HEK293 (cell line): Measurements from ENCODE around the gene CTNNA2.

Experiments
- CTCF ChIA-PET: fragments of 350-600 bp; formaldehyde crosslinking; extraction: SDS; loops from one replicate; lab custom pipeline; 2021; ENCODE audit warnings: antibody characterized with exemption; lab: Yijun Ruan, JAX
- POLR2A ChIA-PET: fragments of 300-600 bp; formaldehyde crosslinking; extraction: SDS; loops from one replicate; lab custom pipeline; 2020; ENCODE audit warnings: antibody characterized with exemption, inconsistent platforms; lab: Yijun Ruan, JAX
- H3K27ac ChIP-seq: fragments of 200-500 bp; sonication (Bioruptor generic); 2 replicates; pipeline ENCODE4 v1.5.1; 2014; ENCODE audit warnings: low read depth, low read length, control low read depth, inconsistent platforms; ENCODE audit errors: extremely low read depth
- H3K36me3 ChIP-seq, 2 experiments: fragments of 200-500 bp in 1 of 2; sonication (Bioruptor generic) in 1 of 2; 1 replicate in 1 of 2; 2 replicates in 1 of 2; pipeline ENCODE4 v1.5.1; 2014 to 2017; ENCODE audit warnings: inconsistent platforms in 2 of 2, low read length in 2 of 2; ENCODE audit not compliant: control insufficient read depth in 2 of 2, insufficient read depth in 1 of 2
- H3K4me1 ChIP-seq: fragments of 200-500 bp; sonication (Bioruptor generic); 2 replicates; pipeline ENCODE4 v1.5.1; 2014; ENCODE audit warnings: mild to moderate bottlenecking, low read length, inconsistent platforms; ENCODE audit not compliant: control insufficient read depth, insufficient read depth
- H3K4me3 ChIP-seq: 2 replicates; pipeline ENCODE4 v1.5.1; 2011; ENCODE audit warnings: low read depth, mild to moderate bottlenecking, control low read depth, low read length, moderate library complexity
- H3K9me3 ChIP-seq: fragments of 200-500 bp; sonication (Bioruptor generic); 2 replicates; pipeline ENCODE4 v1.5.1; 2014; ENCODE audit warnings: low read depth, low read length, inconsistent platforms; ENCODE audit not compliant: control insufficient read depth, insufficient read depth
- BCL11A ChIP-seq: fragments of 450-650 bp; formaldehyde crosslinking; IDR thresholded peaks from 2 replicates; pipeline ENCODE4 v1.5.1; 2016; ENCODE audit warnings: low read depth, missing biosample characterization, missing genetic modification characterization
- BCL6B ChIP-seq: fragments of 450-650 bp; formaldehyde crosslinking; IDR thresholded peaks from 2 replicates; pipeline ENCODE4 v1.5.1; 2017; ENCODE audit warnings: missing biosample characterization, missing genetic modification characterization
- CTCF ChIP-seq: fragments of 450-650 bp; formaldehyde crosslinking; IDR thresholded peaks from 2 replicates; pipeline ENCODE4 v1.5.1; 2016; ENCODE audit warnings: missing biosample characterization, missing genetic modification characterization
- KLF8 ChIP-seq: fragments of 450-650 bp; formaldehyde crosslinking; IDR thresholded peaks from 2 replicates; pipeline ENCODE4 v1.5.1; 2016; ENCODE audit warnings: missing biosample characterization, missing genetic modification characterization
- MEIS1 ChIP-seq: sonication (generic); formaldehyde crosslinking; IDR thresholded peaks from 2 replicates; pipeline ENCODE4 v1.8.1; 2022; ENCODE audit warnings: missing genetic modification reagents, mild to moderate bottlenecking, borderline replicate concordance
- PRDM2 ChIP-seq: fragments of 450-650 bp; formaldehyde crosslinking; IDR thresholded peaks from 2 replicates; pipeline ENCODE4 v1.5.1; 2016; ENCODE audit warnings: missing biosample characterization, missing genetic modification characterization, borderline replicate concordance
- RBAK ChIP-seq: fragments of 450-650 bp; formaldehyde crosslinking; IDR thresholded peaks from 2 replicates; pipeline ENCODE4 v1.5.1; 2016; ENCODE audit warnings: missing biosample characterization, missing genetic modification characterization
- ZBTB11 ChIP-seq: fragments of 450-650 bp; formaldehyde crosslinking; conservative IDR thresholded peaks from 2 replicates; pipeline ENCODE4 v1.5.1; 2016; ENCODE audit warnings: low read depth, missing biosample characterization, missing genetic modification characterization
- ZBTB20 ChIP-seq: fragments of 450-650 bp; formaldehyde crosslinking; IDR thresholded peaks from 2 replicates; pipeline ENCODE4 v1.5.1; 2016; ENCODE audit warnings: missing biosample characterization, missing genetic modification characterization
- ZBTB21 ChIP-seq: fragments of 450-650 bp; formaldehyde crosslinking; IDR thresholded peaks from 2 replicates; pipeline ENCODE4 v1.5.1; 2017; ENCODE audit warnings: missing biosample characterization, missing genetic modification characterization
- ZFHX2 ChIP-seq: fragments of 450-650 bp; formaldehyde crosslinking; conservative IDR thresholded peaks from 2 replicates; pipeline ENCODE4 v1.5.1; 2016; ENCODE audit warnings: missing biosample characterization, missing genetic modification characterization
- ZFP37 ChIP-seq: fragments of 450-650 bp; formaldehyde crosslinking; IDR thresholded peaks from 2 replicates; pipeline ENCODE4 v1.5.1; 2016; ENCODE audit warnings: missing biosample characterization, missing genetic modification characterization
- ZIC2 ChIP-seq: fragments of 450-650 bp; formaldehyde crosslinking; IDR thresholded peaks from 2 replicates; pipeline ENCODE4 v1.5.1; 2016; ENCODE audit warnings: missing biosample characterization, missing genetic modification characterization
- ZNF140 ChIP-seq: fragments of 450-650 bp; formaldehyde crosslinking; IDR thresholded peaks from 2 replicates; pipeline ENCODE4 v1.5.1; 2016; ENCODE audit warnings: missing biosample characterization, missing genetic modification characterization
- ZNF146 ChIP-seq: fragments of 450-650 bp; formaldehyde crosslinking; IDR thresholded peaks from 2 replicates; pipeline ENCODE4 v1.5.1; 2016; ENCODE audit warnings: missing biosample characterization, missing genetic modification characterization
- ZNF211 ChIP-seq: fragments of 450-650 bp; formaldehyde crosslinking; IDR thresholded peaks from 2 replicates; pipeline ENCODE4 v1.5.1; 2016; ENCODE audit warnings: low read depth, missing biosample characterization, missing genetic modification characterization
- ZNF610 ChIP-seq: fragments of 450-650 bp; formaldehyde crosslinking; IDR thresholded peaks from 2 replicates; pipeline ENCODE4 v1.5.1; 2016; ENCODE audit warnings: missing biosample characterization, missing genetic modification characterization, borderline replicate concordance
- ZNF623 ChIP-seq: fragments of 450-650 bp; formaldehyde crosslinking; IDR thresholded peaks from 2 replicates; pipeline ENCODE4 v1.5.1; 2016; ENCODE audit warnings: missing biosample characterization, missing genetic modification characterization
- ZNF624 ChIP-seq: fragments of 450-650 bp; formaldehyde crosslinking; IDR thresholded peaks from 2 replicates; pipeline ENCODE4 v1.5.1; 2017; ENCODE audit warnings: missing biosample characterization, missing genetic modification characterization
- ZSCAN5A ChIP-seq: fragments of 450-650 bp; formaldehyde crosslinking; IDR thresholded peaks from 2 replicates; pipeline ENCODE4 v1.5.1; 2016; ENCODE audit warnings: missing biosample characterization, missing genetic modification characterization

The CTNNA2 gene

GRCh38 chr2:80193566-80193965 lies 680.7 kb downstream of the CTNNA2 start:
- Histone ChIP-seq H3K27ac (no peak overlapping the region), H3K36me3 (no peaks in the 10 kb centered on the region), H3K9me3 (no peaks in the 10 kb centered on the region)
- CTCF ChIA-PET, result no interaction called here
- TF ChIP-seq ZNF624 (tag by site-specific recombination), result no peak
- TF ChIP-seq ZNF623 (tag by site-specific recombination), result no peak
- TF ChIP-seq CTCF, result no peak
- no peak for TF ChIP-seq ZSCAN5A (tag by site-specific recombination)
- no peak for TF ChIP-seq ZNF610 (tag by site-specific recombination)
- no peak for TF ChIP-seq ZBTB21 (tag by site-specific recombination)
- no peak for TF ChIP-seq PRDM2 (tag by site-specific recombination)
- TF ChIP-seq BCL11A, result no peak
- no peak for TF ChIP-seq ZNF146 (tag by site-specific recombination)
- TF ChIP-seq ZNF211, result no peak
- TF ChIP-seq, all 188 proteins: peak for 0
- no peaks in the 10 kb centered on the region for H3K4me1 ChIP-seq
- POLR2A ChIA-PET, result no interaction called here
- H3K4me3 ChIP-seq, result no peak overlapping the region

- no peak overlapping the region for H3K4me3 ChIP-seq
- H3K27ac ChIP-seq, result no peak overlapping the region
- no peaks in the 10 kb centered on the region for H3K36me3 ChIP-seq
- CTCF ChIA-PET, result no interaction called here
- no peaks in the 10 kb centered on the region for H3K9me3 ChIP-seq
- POLR2A ChIA-PET, result no interaction called here
- H3K4me1 ChIP-seq, result no peaks in the 10 kb centered on the region
- TF ChIP-seq ZNF140 (no peak), ZBTB20 (tag by site-specific recombination) (no peak), ZFHX2 (tag by site-specific recombination) (no peak), ZIC2 (tag by site-specific recombination) (no peak), KLF8 (tag by site-specific recombination) (no peak), MEIS1 (CRISPR knock-in tag) (no peak), ZBTB11 (no peak), ZFP37 (tag by site-specific recombination) (no peak), RBAK (tag by site-specific recombination) (no peak), BCL6B (tag by site-specific recombination) (no peak)
These were observed 682.2 kb downstream of the CTNNA2 start for GRCh38 chr2:80195034-80195433.
